Fibroblast of lung (primary cell): ENCODE measurements around the gene PHF3. TPM values are rescaled to one million over a fixed set of nuclear protein-coding genes. Genes with fewer than 3 reads are reported as not detected.

Experiments
- DNase-seq, 2 donors: peaks; one replicate each; pipeline versions ENCODE4 v3.0.0 to v3.0.0-alpha.2; 2010; ENCODE audit warnings: low read depth in 2 of 2
- H2AFZ ChIP-seq: 2 replicates; pipeline ENCODE4 v1.5.1; 2012; ENCODE audit warnings: low read length, control low read depth, inconsistent platforms
- H3K27ac ChIP-seq: 2 replicates; pipeline ENCODE4 v1.5.1; 2011; ENCODE audit warnings: low read length, control low read depth; ENCODE audit not compliant: insufficient read depth
- H3K27me3 ChIP-seq: 2 replicates; pipeline ENCODE4 v1.5.1; 2011; ENCODE audit warnings: mild to moderate bottlenecking, low read length; ENCODE audit not compliant: control insufficient read depth, insufficient read depth
- H3K36me3 ChIP-seq: 2 replicates; pipeline ENCODE4 v1.5.1; 2011; ENCODE audit warnings: low read length; ENCODE audit not compliant: control insufficient read depth, insufficient read depth
- H3K4me1 ChIP-seq: 2 replicates; pipeline ENCODE4 v1.5.1; 2011; ENCODE audit warnings: low read length; ENCODE audit not compliant: control insufficient read depth, insufficient read depth; ENCODE audit errors: extremely low read depth
- H3K4me2 ChIP-seq: 2 replicates; pipeline ENCODE4 v1.5.1; 2011; ENCODE audit warnings: low read length, control low read depth; ENCODE audit not compliant: insufficient read depth; ENCODE audit errors: extremely low read depth
- H3K4me3 ChIP-seq, 4 experiments: fragments of 200-600 bp in 1 of 4; sonication (generic) in 1 of 4; replicated peaks in 1 of 4; 2 replicates each; pipeline ENCODE4 v1.5.1; 2011 to 2016; ENCODE audit warnings: low read length in 4 of 4, low read depth in 3 of 4, mild to moderate bottlenecking in 3 of 4, control low read depth in 2 of 4, inconsistent platforms in 1 of 4, mixed read lengths in 1 of 4; ENCODE audit not compliant: insufficient read depth in 1 of 4; ENCODE audit errors: control extremely low read depth in 1 of 4
- H3K79me2 ChIP-seq: 2 replicates; pipeline ENCODE4 v1.5.1; 2012; ENCODE audit warnings: mild to moderate bottlenecking, low read length, inconsistent platforms; ENCODE audit not compliant: control insufficient read depth, insufficient read depth
- H3K9ac ChIP-seq: 2 replicates; pipeline ENCODE4 v1.5.1; 2011; ENCODE audit warnings: mild to moderate bottlenecking, low read length, control low read depth; ENCODE audit not compliant: insufficient read depth
- H3K9me3 ChIP-seq: 2 replicates; pipeline ENCODE4 v1.5.1; 2012; ENCODE audit warnings: low read depth, low read length; ENCODE audit not compliant: control insufficient read depth, insufficient read depth
- H4K20me1 ChIP-seq: 2 replicates; pipeline ENCODE4 v1.5.1; 2011; ENCODE audit warnings: low read length; ENCODE audit not compliant: control insufficient read depth, insufficient read depth; ENCODE audit errors: extremely low read depth
- CTCF ChIP-seq, 2 donors: IDR thresholded peaks in 1 of 2; conservative IDR thresholded peaks in 1 of 2; 1 replicate in 1 of 2; 2 replicates in 1 of 2; pipeline ENCODE4 v1.5.1; 2011 to 2012; ENCODE audit warnings: low read length in 2 of 2, control low read depth in 1 of 2, inconsistent platforms in 1 of 2, low read depth in 1 of 2, mild to moderate bottlenecking in 1 of 2
- EZH2 ChIP-seq: IDR thresholded peaks from 2 replicates; pipeline ENCODE4 v1.5.1; 2012; ENCODE audit warnings: low read length, control low read depth, mild to moderate bottlenecking; ENCODE audit errors: missing control alignments
- polyA plus RNA-seq, 2 donors: library from polyadenylated mRNA; depleted of rRNA in 1 of 2; stranded (reverse) in 1 of 2; unstranded in 1 of 2; fragments of >200 nt; gene quantifications; 2 replicates each; pipeline ENCODE4 v1.2.1, GENCODE V29; 2011 to 2012; ENCODE audit warnings: missing spikeins in 1 of 2
- total RNA-seq: library from RNA; depleted of rRNA; stranded (reverse); fragments of >200 nt; gene quantifications from 2 replicates; pipeline ENCODE4 v1.2.1, GENCODE V29; 2014

The PHF3 gene
- total and polyA plus RNA-seq, 2 donors (not counting 1 experiment from before 2014, with no cell fraction given) = 22.2 to 71.5 TPM

DNA sequence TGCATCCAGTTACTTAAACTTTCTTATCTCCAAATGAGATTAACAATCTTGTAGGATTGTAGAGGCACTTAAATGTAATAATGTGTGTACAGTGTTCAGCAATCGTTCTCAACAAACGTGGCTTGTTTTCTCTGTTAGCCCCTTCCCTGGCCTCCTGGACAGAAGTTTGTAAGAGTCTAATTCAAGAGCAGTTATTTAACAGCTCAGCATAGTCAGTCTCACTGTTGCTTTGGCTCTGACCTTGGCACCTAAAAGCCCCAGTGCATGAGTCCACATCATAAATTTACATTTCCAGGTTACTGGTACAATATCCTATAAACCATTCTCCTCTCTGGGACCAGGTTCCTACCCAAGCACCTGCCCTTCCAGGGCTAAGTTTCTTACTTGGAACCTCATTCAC is 11.5 kb upstream of the PHF3 start:
- Histone ChIP-seq H3K9me3 (no peaks in the 10 kb centered on the region), H3K4me1 (no peaks in the 10 kb centered on the region), H3K27me3 (peaks cover 7% of the 10 kb centered on the region), H3K4me2 (no peak overlapping the region), H2AFZ (no peak overlapping the region), H3K4me3 (no peak overlapping the region), H3K9ac (no peak overlapping the region), H4K20me1 (no peaks in the 10 kb centered on the region), H3K27ac (no peak overlapping the region), H3K79me2 (no peaks in the 10 kb centered on the region), H3K36me3 (no peaks in the 10 kb centered on the region)
- no peak for TF ChIP-seq EZH2
- TF ChIP-seq CTCF (conservative IDR thresholded peaks at IDR 0.05 in 1 of 2, IDR thresholded peaks at IDR 0.05 in 1 of 2; ENCODE audit: low read depth in 1 of 2, low read length in 2 of 2) = no peak
- no peak for DNase-seq

DNA sequence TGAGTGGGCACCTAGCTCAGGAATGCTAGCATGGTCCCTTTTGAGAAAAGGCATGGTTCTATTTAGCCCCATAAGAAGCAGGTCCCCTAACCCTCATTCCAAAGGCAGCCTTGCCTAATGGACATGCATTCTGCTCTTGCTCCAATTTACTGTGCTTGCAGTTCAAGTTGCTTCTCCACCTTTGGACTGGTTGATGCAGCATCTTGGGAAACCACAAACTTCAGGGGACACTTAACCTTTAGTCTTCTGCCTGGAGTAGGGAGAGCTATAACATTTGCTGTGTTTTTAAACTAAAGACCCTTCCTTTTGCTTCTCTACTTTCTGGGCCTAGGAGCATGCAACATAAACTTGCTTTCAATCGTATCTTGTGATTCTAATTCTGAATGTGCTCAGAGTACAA is 5.1 kb upstream of the PHF3 start:
- no peak overlapping the region for H3K9ac ChIP-seq
- H3K9me3 ChIP-seq = no peaks in the 10 kb centered on the region
- H3K36me3 ChIP-seq = no peaks in the 10 kb centered on the region
- H2AFZ ChIP-seq = no peak overlapping the region
- DNase-seq = no peak
- H3K4me1 ChIP-seq = no peaks in the 10 kb centered on the region
- H4K20me1 ChIP-seq = no peaks in the 10 kb centered on the region
- H3K27ac ChIP-seq = no peak overlapping the region
- no peak for TF ChIP-seq EZH2
- TF ChIP-seq CTCF (conservative IDR thresholded peaks at IDR 0.05 in 1 of 2, IDR thresholded peaks at IDR 0.05 in 1 of 2; ENCODE audit: low read depth in 1 of 2, low read length in 2 of 2) = no peak
- H3K4me2 ChIP-seq = no peak overlapping the region
- H3K27me3 ChIP-seq = peaks cover 6% of the 10 kb centered on the region
- H3K79me2 ChIP-seq = no peaks in the 10 kb centered on the region
- no peak overlapping the region for H3K4me3 ChIP-seq

GRCh38 chr6:63634630-63635029 is 972 bp upstream of the PHF3 start:
- Histone ChIP-seq H3K36me3 (no peaks in the 10 kb centered on the region), H3K9me3 (no peaks in the 10 kb centered on the region), H3K27me3 (peaks cover 6% of the 10 kb centered on the region), H3K4me2 (no peak overlapping the region), H2AFZ (no peak overlapping the region), H3K4me3 (no peak overlapping the region), H3K4me1 (peaks cover 5% of the 10 kb centered on the region), H3K27ac (no peak overlapping the region), H4K20me1 (peaks cover 3% of the 10 kb centered on the region), H3K79me2 (peaks cover 32% of the 10 kb centered on the region), H3K9ac (no peak overlapping the region)
- TF ChIP-seq EZH2 = no peak
- TF ChIP-seq CTCF (conservative IDR thresholded peaks at IDR 0.05 in 1 of 2, IDR thresholded peaks at IDR 0.05 in 1 of 2; ENCODE audit: low read depth in 1 of 2, low read length in 2 of 2) = no peak
- DNase-seq = peak in 1 of 2 donors; percentile 19
